Smooth muscle cell (in vitro differentiated cells): ENCODE measurements around the gene ABTB1. TPM values are rescaled to one million over a fixed set of nuclear protein-coding genes. Genes with fewer than 3 reads are reported as not detected.

ENCODE experiments used
- DNase-seq: peaks from one replicate; lab custom pipeline; 2025; ENCODE audit not compliant: unreplicated experiment; lab: John Stamatoyannopoulos, UW
- H2AFZ ChIP-seq: fragments of 200-600 bp; sonication (generic); 2 replicates; pipeline ENCODE4 v1.6.0; 2016; ENCODE audit warnings: antibody characterized with exemption, low read depth, mild to moderate bottlenecking
- H3F3A ChIP-seq: fragments of 200-600 bp; sonication (generic); 2 replicates; pipeline ENCODE4 v1.6.0; 2017; ENCODE audit warnings: antibody characterized with exemption, low read depth
- H3K27ac ChIP-seq: fragments of 200-600 bp; sonication (generic); 2 replicates; pipeline ENCODE4 v1.5.1; 2016; ENCODE audit warnings: low read depth, mild to moderate bottlenecking
- H3K27me3 ChIP-seq: fragments of 200-600 bp; sonication (generic); 2 replicates; pipeline ENCODE4 v1.6.1; 2016; ENCODE audit warnings: low read depth, mild to moderate bottlenecking
- H3K36me3 ChIP-seq: fragments of 200-600 bp; sonication (generic); 2 replicates; pipeline ENCODE4 v1.5.1; 2016; ENCODE audit warnings: low read depth
- H3K4me1 ChIP-seq: fragments of 200-600 bp; sonication (generic); 2 replicates; pipeline ENCODE4 v1.5.1; 2016; ENCODE audit warnings: low read depth
- H3K4me2 ChIP-seq: fragments of 200-600 bp; sonication (generic); 2 replicates; pipeline ENCODE4 v1.6.0; 2016; ENCODE audit warnings: mild to moderate bottlenecking
- H3K4me3 ChIP-seq: fragments of 200-600 bp; sonication (generic); 2 replicates; pipeline ENCODE4 v1.5.1; 2016; ENCODE audit warnings: mild to moderate bottlenecking
- H3K79me2 ChIP-seq: fragments of 200-600 bp; sonication (generic); 2 replicates; pipeline ENCODE4 v1.6.0; 2016; ENCODE audit warnings: low read depth, mild to moderate bottlenecking
- H3K9ac ChIP-seq: fragments of 200-600 bp; sonication (generic); 2 replicates; pipeline ENCODE4 v1.6.0; 2016; ENCODE audit warnings: low read depth
- H3K9me3 ChIP-seq: fragments of 200-600 bp; sonication (generic); replicated peaks from 2 replicates; pipeline ENCODE4 v1.5.1; 2016; ENCODE audit warnings: low read depth
- H4K20me1 ChIP-seq: fragments of 200-600 bp; sonication (generic); 2 replicates; pipeline ENCODE4 v1.6.0; 2016; ENCODE audit warnings: low read depth
- WGBS: methylation state at CpG from one replicate; pipeline ENCODE4 v1.1.7; 2016; ENCODE audit warnings: low lambda C conversion rate; 5-methylcytosine and 5-hydroxymethylcytosine counted together
- polyA plus RNA-seq: library from polyadenylated mRNA; unstranded; fragments of >200 nt; fragmentation: Nextera tagmentation; extraction: Ambion mirVana; gene quantifications from 2 replicates; pipeline ENCODE4 v1.2.1, GENCODE V29; 2016
- total RNA-seq: library from RNA; depleted of rRNA; stranded (reverse); fragments of >200 nt; gene quantifications from 2 replicates; pipeline ENCODE4 v1.2.3, GENCODE V29; 2014
- TF ChIP-seq, protein P1 (sequence below): fragments of 200-600 bp; sonication (generic); IDR thresholded peaks from 2 replicates; pipeline ENCODE4 v1.5.1; 2017; ENCODE audit warnings: borderline replicate concordance, mild to moderate bottlenecking, antibody characterized with exemption; ENCODE audit not compliant: insufficient read depth, poor library complexity, severe bottlenecking

ABTB1 gene
- total and polyA plus RNA-seq, 2 experiments from 2014 or later, result 2.8 to 17.9 TPM

DNA sequence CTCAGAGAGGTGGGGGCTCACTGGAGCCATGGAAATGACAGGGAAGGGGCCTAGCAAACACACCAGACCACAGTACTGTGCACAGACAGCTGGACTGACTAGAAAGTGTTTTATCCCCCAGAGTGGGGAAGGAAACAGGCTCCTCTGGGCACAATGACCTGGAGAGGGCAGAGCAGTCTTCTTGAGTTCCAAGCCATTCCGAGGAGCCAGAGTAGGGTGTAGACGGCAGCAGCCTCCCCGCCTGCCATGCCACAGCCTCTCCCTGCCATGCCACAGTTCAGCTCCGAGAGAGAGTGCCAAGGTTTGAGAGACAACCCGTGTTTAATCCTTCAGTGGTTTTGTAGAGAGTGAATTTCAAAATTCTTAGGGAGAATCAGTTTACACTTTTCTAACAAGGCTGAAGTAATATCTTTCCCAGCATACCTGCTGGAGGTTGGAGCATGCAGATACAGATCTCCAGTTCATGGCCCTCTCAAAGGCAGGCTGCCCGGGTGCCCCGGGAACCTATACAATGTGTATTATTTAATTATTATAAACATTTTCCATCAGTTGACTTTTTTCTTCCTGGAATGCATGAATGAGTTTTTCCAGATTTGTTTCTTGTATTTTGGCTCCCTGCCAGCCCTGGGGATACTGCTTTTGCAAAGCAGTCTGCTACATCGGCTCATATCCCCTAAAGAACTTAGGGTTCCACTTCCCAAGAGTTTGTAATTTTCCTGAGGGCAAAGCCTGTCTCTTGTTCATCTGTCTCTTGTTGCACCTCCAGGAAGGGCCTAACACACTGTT is 40.5 kb upstream of the ABTB1 start:
- no peaks in the 10 kb centered on the region for H3F3A ChIP-seq
- TF ChIP-seq, protein P1, sequence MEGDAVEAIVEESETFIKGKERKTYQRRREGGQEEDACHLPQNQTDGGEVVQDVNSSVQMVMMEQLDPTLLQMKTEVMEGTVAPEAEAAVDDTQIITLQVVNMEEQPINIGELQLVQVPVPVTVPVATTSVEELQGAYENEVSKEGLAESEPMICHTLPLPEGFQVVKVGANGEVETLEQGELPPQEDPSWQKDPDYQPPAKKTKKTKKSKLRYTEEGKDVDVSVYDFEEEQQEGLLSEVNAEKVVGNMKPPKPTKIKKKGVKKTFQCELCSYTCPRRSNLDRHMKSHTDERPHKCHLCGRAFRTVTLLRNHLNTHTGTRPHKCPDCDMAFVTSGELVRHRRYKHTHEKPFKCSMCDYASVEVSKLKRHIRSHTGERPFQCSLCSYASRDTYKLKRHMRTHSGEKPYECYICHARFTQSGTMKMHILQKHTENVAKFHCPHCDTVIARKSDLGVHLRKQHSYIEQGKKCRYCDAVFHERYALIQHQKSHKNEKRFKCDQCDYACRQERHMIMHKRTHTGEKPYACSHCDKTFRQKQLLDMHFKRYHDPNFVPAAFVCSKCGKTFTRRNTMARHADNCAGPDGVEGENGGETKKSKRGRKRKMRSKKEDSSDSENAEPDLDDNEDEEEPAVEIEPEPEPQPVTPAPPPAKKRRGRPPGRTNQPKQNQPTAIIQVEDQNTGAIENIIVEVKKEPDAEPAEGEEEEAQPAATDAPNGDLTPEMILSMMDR, result no peak
- no peaks in the 10 kb centered on the region for H4K20me1 ChIP-seq
- no peak overlapping the region for H3K27ac ChIP-seq
- H3K79me2 ChIP-seq, result no peaks in the 10 kb centered on the region
- no peak overlapping the region for H3K4me2 ChIP-seq
- no peak overlapping the region for H2AFZ ChIP-seq
- DNase-seq, result no peak
- no peak overlapping the region for H3K4me3 ChIP-seq
- no peaks in the 10 kb centered on the region for H3K4me1 ChIP-seq
- no peaks in the 10 kb centered on the region for H3K9me3 ChIP-seq
- H3K36me3 ChIP-seq, result no peaks in the 10 kb centered on the region
- no peak overlapping the region for H3K9ac ChIP-seq
- H3K27me3 ChIP-seq, result peaks cover 43% of the 10 kb centered on the region
- 80% methylated on average over 8 of the region's 8 CpGs for WGBS

DNA sequence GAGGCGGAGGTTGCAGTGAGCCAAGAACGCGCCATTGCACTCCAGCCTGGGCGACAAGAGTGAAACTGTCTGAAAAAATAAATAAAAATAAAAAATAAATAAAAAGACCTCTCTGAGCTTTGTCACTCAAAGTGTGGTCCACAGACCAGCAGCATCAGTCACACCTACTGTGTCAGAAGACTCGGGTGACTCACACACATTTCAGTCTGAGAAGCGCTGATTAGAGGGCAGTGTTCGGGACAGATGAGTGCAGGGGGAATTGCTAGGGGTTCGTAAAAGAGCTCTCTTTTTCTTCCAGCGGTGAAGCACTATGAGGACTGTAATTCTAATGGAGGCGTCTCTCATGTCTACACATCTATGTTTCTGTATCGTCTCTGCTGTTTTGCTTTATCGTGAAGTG is 38.1 kb upstream of the ABTB1 start:
- no peaks in the 10 kb centered on the region for H4K20me1 ChIP-seq
- H3K27me3 ChIP-seq, result peaks cover 24% of the 10 kb centered on the region
- no peaks in the 10 kb centered on the region for H3K79me2 ChIP-seq

DNA sequence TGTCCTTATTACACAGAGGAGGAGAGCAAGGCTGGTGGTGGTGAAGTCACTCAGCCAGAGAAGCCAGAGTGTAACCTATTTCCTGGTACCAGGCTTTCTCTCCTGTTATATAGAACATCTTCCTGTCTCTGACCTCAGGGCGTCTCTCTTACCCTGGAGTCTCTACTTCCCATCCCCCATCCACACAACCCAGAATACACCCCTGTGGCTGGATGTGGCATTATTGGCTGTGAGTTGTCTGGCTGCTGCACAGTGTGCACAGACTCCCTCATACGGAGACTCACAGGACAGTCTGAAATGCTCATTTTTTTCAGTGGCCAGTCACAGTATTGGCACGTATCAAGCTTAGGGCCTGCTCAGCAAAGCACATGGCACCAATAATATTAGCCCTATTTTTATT is 35.2 kb upstream of the ABTB1 start:
- Histone ChIP-seq H3K27ac (no peak overlapping the region), H3K4me3 (no peak overlapping the region), H3K9ac (no peak overlapping the region), H3K79me2 (no peaks in the 10 kb centered on the region), H3K4me2 (no peak overlapping the region), H3K27me3 (peaks cover under 1% of the 10 kb centered on the region), H4K20me1 (no peaks in the 10 kb centered on the region), H3K36me3 (no peaks in the 10 kb centered on the region), H3K4me1 (no peaks in the 10 kb centered on the region), H3F3A (no peaks in the 10 kb centered on the region), H2AFZ (no peak overlapping the region), H3K9me3 (no peaks in the 10 kb centered on the region)
- TF ChIP-seq, protein P1, result no peak
- 61% methylated on average over 3 of the region's 3 CpGs for WGBS
- no peak for DNase-seq

More for the DNA sequence above, 38.1 kb upstream of the ABTB1 start:
- Histone ChIP-seq H2AFZ (no peak overlapping the region), H3K4me2 (no peak overlapping the region), H3F3A (no peaks in the 10 kb centered on the region), H3K27ac (no peak overlapping the region), H3K36me3 (no peaks in the 10 kb centered on the region), H3K4me3 (no peak overlapping the region), H3K9ac (no peak overlapping the region), H3K9me3 (no peaks in the 10 kb centered on the region), H3K4me1 (no peaks in the 10 kb centered on the region)
- TF ChIP-seq, protein P1, result no peak
- no peak for DNase-seq
- 75% methylated on average over 12 of the region's 12 CpGs for WGBS

DNA sequence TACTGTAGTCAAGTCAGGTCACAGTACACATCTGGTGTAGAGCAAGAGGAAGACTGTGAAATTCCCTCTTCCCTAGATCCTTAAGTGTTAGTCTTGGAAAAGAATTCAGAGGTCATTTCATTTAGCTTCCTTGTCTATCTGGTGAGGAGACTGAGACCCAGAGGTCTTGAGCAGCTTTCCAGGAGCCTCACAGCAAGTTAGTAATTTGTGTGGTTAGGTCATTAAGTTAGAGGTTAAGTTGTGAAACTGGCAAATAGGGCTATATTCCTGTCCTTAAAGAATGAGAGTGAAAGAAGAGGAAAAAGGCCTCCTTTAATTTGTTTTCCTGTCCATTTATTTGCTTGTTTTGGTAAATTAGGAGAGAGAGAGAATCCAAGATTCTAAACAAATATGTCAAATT is 34.8 kb upstream of the ABTB1 start:
- Histone ChIP-seq H3K9ac (no peak overlapping the region), H4K20me1 (no peaks in the 10 kb centered on the region), H3K27me3 (no peaks in the 10 kb centered on the region), H3K4me1 (no peaks in the 10 kb centered on the region), H3K4me3 (no peak overlapping the region), H3K4me2 (no peak overlapping the region), H2AFZ (no peak overlapping the region), H3F3A (no peaks in the 10 kb centered on the region), H3K27ac (no peak overlapping the region), H3K9me3 (no peaks in the 10 kb centered on the region), H3K36me3 (no peaks in the 10 kb centered on the region), H3K79me2 (no peaks in the 10 kb centered on the region)
- DNase-seq, result no peak
- TF ChIP-seq, protein P1, result no peak
